Mucosa of descending colon (tissue), 3 donors: Measurements from ENCODE around the gene PXYLP1. TPM values are rescaled to one million over a fixed set of nuclear protein-coding genes. Genes with fewer than 3 reads are reported as not detected.

Source experiments
- ATAC-seq: fragments of 200-7000 bp; cut with Tn5 transposase; one replicate; pipeline ENCODE4 v1.9.1; 2020; ENCODE audit warnings: mild to moderate bottlenecking, moderate library complexity
- DNase-seq, 3 donors: peaks; one replicate each; pipeline ENCODE4 v3.0.0-alpha.2; 2020
- H3K36me3 ChIP-seq: fragments of 200-600 bp; one replicate; pipeline ENCODE4 v1.8.0; 2021; ENCODE audit warnings: low read depth, mild to moderate bottlenecking
- H3K4me1 ChIP-seq: fragments of 200-600 bp; one replicate; pipeline ENCODE4 v1.8.0; 2021; ENCODE audit warnings: low read depth, mild to moderate bottlenecking
- H3K4me3 ChIP-seq: fragments of 200-600 bp; one replicate; pipeline ENCODE4 v1.8.0; 2021; ENCODE audit warnings: mild to moderate bottlenecking
- H3K9me3 ChIP-seq: fragments of 200-600 bp; one replicate; pipeline ENCODE4 v1.8.0; 2021; ENCODE audit warnings: mild to moderate bottlenecking
- CTCF ChIP-seq: fragments of 200-600 bp; IDR thresholded peaks from one replicate; pipeline ENCODE4 v1.8.0; 2022; ENCODE audit warnings: antibody characterized with exemption, mild to moderate bottlenecking
- intact Hi-C, 2 donors: fragments of 100-400 bp; cut with DNase I in 1 of 2; cut with micrococcal nuclease in 1 of 2; formaldehyde crosslinking; loops; one replicate each; pipeline versions ENCODE4 v1.11.0 to v1.11.1; 2022; cut with DNase I, micrococcal nuclease
- total RNA-seq, 3 donors: library from RNA; stranded (reverse); fragmentation: NEBNext Ultra II Directional in 2 of 3; extraction: Animal tissue kit (Norgen Biotek cat#: 25700) in 2 of 3; gene quantifications; one replicate each; pipeline versions ENCODE4 v1.2.1 to v1.2.4, GENCODE V29; 2021 to 2023
- donor health status: DM: no; HTN: no; CAD: no; lungs with moderate emphysema.
- donor health status: DM: no; HTN: no; CAD: no.
- donor health status: DM: no; HTN: yes; CAD: no.

PXYLP1 gene
- total RNA-seq, 3 donors from 2014 or later: 9.9 to 13.7 (median 10.5) TPM

- Histone ChIP-seq H3K4me3 (no peak overlapping the region), H3K9me3 (no peaks in the 10 kb centered on the region), H3K36me3 (no peaks in the 10 kb centered on the region), H3K4me1 (no peaks in the 10 kb centered on the region)
- ATAC-seq (peak; percentile 51), DNase-seq (no peak)
- intact Hi-C loops: no loop called here
- no peak for TF ChIP-seq CTCF
These were observed 88.9 kb downstream of the PXYLP1 start for GRCh38 chr3:141320399-141321108.

GRCh38 chr3:141321109-141321497 is 89.5 kb downstream of the PXYLP1 start:
- ATAC-seq (peak; percentile 7), DNase-seq (no peak)
- TF ChIP-seq CTCF: no peak
- H3K36me3 ChIP-seq: no peaks in the 10 kb centered on the region
- no peak overlapping the region for H3K4me3 ChIP-seq
- intact Hi-C loops: no loop called here
- no peaks in the 10 kb centered on the region for H3K4me1 ChIP-seq
- no peaks in the 10 kb centered on the region for H3K9me3 ChIP-seq

- Histone ChIP-seq H3K4me3 (no peak overlapping the region), H3K4me1 (peaks cover 11% of the 10 kb centered on the region), H3K9me3 (no peaks in the 10 kb centered on the region), H3K36me3 (peaks cover 3% of the 10 kb centered on the region)
- TF ChIP-seq CTCF: no peak
- DNase-seq (no peak), ATAC-seq (peak; percentile 21)
- intact Hi-C loops: no loop called here
These were observed 92.5 kb downstream of the PXYLP1 start for GRCh38 chr3:141323936-141324704.

- intact Hi-C loops: no loop called here
- H3K36me3 ChIP-seq: peaks cover 3% of the 10 kb centered on the region
- peak; percentile 72 to 81 (median 80) for DNase-seq
- no peak overlapping the region for H3K4me3 ChIP-seq
- TF ChIP-seq CTCF: no peak
- H3K4me1 ChIP-seq: peaks cover 14% of the 10 kb centered on the region
- peak; percentile 92 for ATAC-seq
- no peaks in the 10 kb centered on the region for H3K9me3 ChIP-seq
These were observed 94.5 kb downstream of the PXYLP1 start for GRCh38 chr3:141326123-141326522.

- no peak overlapping the region for H3K4me3 ChIP-seq
- ATAC-seq (peak; percentile 7), DNase-seq (no peak)
- no peaks in the 10 kb centered on the region for H3K9me3 ChIP-seq
- intact Hi-C loops: no loop called here
- peaks cover 3% of the 10 kb centered on the region for H3K36me3 ChIP-seq
- H3K4me1 ChIP-seq: peaks cover 18% of the 10 kb centered on the region
- TF ChIP-seq CTCF: no peak
These were observed 95.0 kb downstream of the PXYLP1 start for GRCh38 chr3:141326626-141327025.
